ENCODE measurements around the gene TIGD4.
A peak's percentile ranks its signal among the peaks of the same experiment; 100 is the strongest.
"Not testable (repeated sequence)": the region's sequence is repeated elsewhere in the genome, so short reads cannot be mapped to it uniquely, and the experiment has no call there.

TIGD4 gene

GRCh38 chr4:152778656-152779512, 646 bp downstream of the TIGD4 start:
- DNase-seq: peak; percentile 25

GRCh38 chr4:152777488-152777887, 2.0 kb downstream of the TIGD4 start:
- no peak for DNase-seq

- no peak for DNase-seq
These were observed 3.2 kb downstream of the TIGD4 start for GRCh38 chr4:152776352-152776751.

GRCh38 chr4:152773953-152774352, 5.6 kb downstream of the TIGD4 start:
- no peak for DNase-seq

- no peak for DNase-seq
These were observed 6.2 kb downstream of the TIGD4 start for GRCh38 chr4:152773339-152773738.

- no peak for DNase-seq
These were observed 7.6 kb downstream of the TIGD4 start for GRCh38 chr4:152771741-152772533.

- not testable (repeated sequence) for DNase-seq
These were observed 14.3 kb downstream of the TIGD4 start for GRCh38 chr4:152765069-152765737.

GRCh38 chr4:152763796-152764195, 15.7 kb downstream of the TIGD4 start:
- DNase-seq: no peak

- no peak for DNase-seq
These were observed 30.9 kb downstream of the TIGD4 start for GRCh38 chr4:152748619-152749018.

- no peak for DNase-seq
These were observed 32.1 kb downstream of the TIGD4 start for GRCh38 chr4:152747444-152747843.

GRCh38 chr4:152738827-152739226, 40.7 kb downstream of the TIGD4 start:
- DNase-seq: no peak

- no peak for DNase-seq
These were observed 43.6 kb downstream of the TIGD4 start for GRCh38 chr4:152735906-152736305.

- no peak for DNase-seq
These were observed 44.1 kb downstream of the TIGD4 start for GRCh38 chr4:152735396-152735859.

GRCh38 chr4:152734699-152735050, 44.9 kb downstream of the TIGD4 start:
- DNase-seq: no peak

GRCh38 chr4:152734015-152734698, 45.4 kb downstream of the TIGD4 start:
- no peak for DNase-seq

GRCh38 chr4:152731997-152732396, 47.5 kb downstream of the TIGD4 start:
- no peak for DNase-seq

- no peak for DNase-seq
These were observed 50.1 kb downstream of the TIGD4 start for GRCh38 chr4:152729466-152729865.

- no peak for DNase-seq
These were observed 51.2 kb downstream of the TIGD4 start for GRCh38 chr4:152728343-152728742.

GRCh38 chr4:152727784-152728183, 51.7 kb downstream of the TIGD4 start:
- no peak for DNase-seq

GRCh38 chr4:152724494-152724893, 55.0 kb downstream of the TIGD4 start:
- no peak for DNase-seq

- no peak for DNase-seq
These were observed 56.3 kb downstream of the TIGD4 start for GRCh38 chr4:152723236-152723635.

GRCh38 chr4:152719801-152720556, 59.6 kb downstream of the TIGD4 start:
- DNase-seq: no peak

Data from activated CD4-positive, alpha-beta T cell treated with anti-CD3 and anti-CD28 coated beads, Interleukin-2, amount 50 U/mL, for 1 hour (primary cell).